Suppressor macrophage treated with lipopolysaccharide for 4 hours (primary cell): ENCODE data around the gene MET.
"Not testable (repeated sequence)": the region's sequence is repeated elsewhere in the genome, so short reads cannot be mapped to it uniquely, and the experiment has no call there.

Experiments used
- DNase-seq: peaks from one replicate; pipeline ENCODE4 v3.0.0-alpha.2; 2020

MET gene

GRCh38 chr7:116754186-116754585 is 82.2 kb downstream of the MET start:
- DNase-seq: no peak

GRCh38 chr7:116757283-116757682 is 85.3 kb downstream of the MET start:
- DNase-seq: no peak

GRCh38 chr7:116759642-116760041 is 87.6 kb downstream of the MET start:
- DNase-seq: not testable (repeated sequence)

GRCh38 chr7:116762971-116763370 is 91.0 kb downstream of the MET start:
- DNase-seq: no peak

GRCh38 chr7:116763647-116764046 is 91.7 kb downstream of the MET start:
- DNase-seq: no peak

GRCh38 chr7:116766881-116767280 is 94.9 kb downstream of the MET start:
- no peak for DNase-seq

GRCh38 chr7:116769546-116769945 is 97.5 kb downstream of the MET start:
- DNase-seq: no peak

- no peak for DNase-seq
Measured at GRCh38 chr7:116770941-116771340, 98.9 kb downstream of the MET start.

GRCh38 chr7:116771640-116772039 is 99.6 kb downstream of the MET start:
- DNase-seq: no peak

GRCh38 chr7:116772423-116772863 is 100.4 kb downstream of the MET start:
- no peak for DNase-seq

GRCh38 chr7:116772926-116773749 is 101.1 kb downstream of the MET start:
- DNase-seq: no peak

GRCh38 chr7:116776046-116776445 is 104.0 kb downstream of the MET start:
- no peak for DNase-seq

GRCh38 chr7:116776610-116777289 is 104.8 kb downstream of the MET start:
- DNase-seq: peak; percentile 61

- DNase-seq: no peak
Measured at GRCh38 chr7:116777651-116778281, 105.8 kb downstream of the MET start.

- DNase-seq: no peak
Measured at GRCh38 chr7:116779216-116779615, 107.2 kb downstream of the MET start.

GRCh38 chr7:116779931-116780330 is 107.9 kb downstream of the MET start:
- no peak for DNase-seq

- DNase-seq: no peak
Measured at GRCh38 chr7:116780521-116780920, 108.5 kb downstream of the MET start.

- no peak for DNase-seq
Measured at GRCh38 chr7:116780966-116781365, 109.0 kb downstream of the MET start.

GRCh38 chr7:116781584-116781983 is 109.6 kb downstream of the MET start:
- no peak for DNase-seq

GRCh38 chr7:116782177-116782711 is 110.2 kb downstream of the MET start:
- no peak for DNase-seq

GRCh38 chr7:116783666-116784318 is 111.8 kb downstream of the MET start:
- no peak for DNase-seq

- DNase-seq: no peak
Measured at GRCh38 chr7:116784647-116785046, 112.7 kb downstream of the MET start.

GRCh38 chr7:116785843-116786242 is 113.8 kb downstream of the MET start:
- DNase-seq: no peak
